Common myeloid progenitor, CD34-positive (primary cell): Measurements from ENCODE around the gene TMEM212.
A peak's percentile ranks its signal among the peaks of the same experiment; 100 is the strongest.

Source experiments
- CTCF ChIA-PET: fragments of 350-600 bp; sonication (Branson Sonifier 250); formaldehyde crosslinking; loops from one replicate; lab custom pipeline; 2021; ENCODE audit warnings: antibody characterized with exemption; lab: Charles Lee
- POLR2A ChIA-PET: fragments of 350-600 bp; sonication (Branson Sonifier 250); formaldehyde crosslinking; loops from one replicate; lab custom pipeline; 2021; ENCODE audit warnings: antibody characterized with exemption; lab: Charles Lee
- DNase-seq, 3 donors: peaks; one replicate each; pipeline versions ENCODE4 v3.0.0 to v3.0.0-alpha.2; 2013
- H3K27ac ChIP-seq, 2 experiments: 1 replicate in 1 of 2; 2 replicates in 1 of 2; pipeline ENCODE4 v1.7.0; 2013; ENCODE audit warnings: inconsistent platforms in 2 of 2, low read length in 2 of 2, mild to moderate bottlenecking in 2 of 2, low read depth in 1 of 2, moderate library complexity in 1 of 2; ENCODE audit not compliant: severe bottlenecking in 2 of 2, insufficient read depth in 1 of 2, poor library complexity in 1 of 2
- H3K27me3 ChIP-seq, 5 experiments: replicated peaks in 2 of 5; 1 replicate in 3 of 5; 2 replicates in 2 of 5; pipeline versions ENCODE4 v1.6.1 to v1.7.0; 2013; ENCODE audit warnings: low read length in 4 of 5, mild to moderate bottlenecking in 2 of 5, moderate library complexity in 2 of 5, inconsistent platforms in 1 of 5; ENCODE audit not compliant: insufficient read depth in 5 of 5, control insufficient read depth in 4 of 5
- H3K36me3 ChIP-seq, 4 experiments: 1 replicate in 2 of 4; 2 replicates in 2 of 4; pipeline versions ENCODE4 v1.6.1 to v1.7.0; 2013; ENCODE audit warnings: low read length in 3 of 4, control low read depth in 1 of 4, mild to moderate bottlenecking in 1 of 4; ENCODE audit not compliant: control insufficient read depth in 4 of 4, insufficient read depth in 4 of 4
- H3K4me1 ChIP-seq, 4 experiments: 1 replicate in 3 of 4; 2 replicates in 1 of 4; pipeline versions ENCODE4 v1.6.1 to v1.7.1; 2013; ENCODE audit warnings: low read length in 3 of 4, mild to moderate bottlenecking in 3 of 4, control low read depth in 1 of 4, inconsistent platforms in 1 of 4, moderate library complexity in 1 of 4; ENCODE audit not compliant: control insufficient read depth in 4 of 4, insufficient read depth in 4 of 4; ENCODE audit errors: control extremely low read depth in 1 of 4
- H3K4me3 ChIP-seq, 7 experiments: 1 replicate in 4 of 7; 2 replicates in 3 of 7; pipeline versions ENCODE4 v1.5.1 to v1.7.0; 2013; ENCODE audit warnings: mild to moderate bottlenecking in 7 of 7, low read length in 6 of 7, moderate library complexity in 6 of 7, inconsistent platforms in 2 of 7, low read depth in 2 of 7, control low read depth in 1 of 7; ENCODE audit not compliant: insufficient read depth in 4 of 7, control insufficient read depth in 1 of 7; ENCODE audit errors: extremely low read depth in 1 of 7
- H3K9me3 ChIP-seq, 5 experiments: 1 replicate in 4 of 5; 2 replicates in 1 of 5; pipeline versions ENCODE4 v1.6.1 to v1.7.1; 2013; ENCODE audit warnings: low read length in 4 of 5, mild to moderate bottlenecking in 2 of 5, inconsistent platforms in 1 of 5, low read depth in 1 of 5, moderate library complexity in 1 of 5; ENCODE audit not compliant: control insufficient read depth in 4 of 5, insufficient read depth in 2 of 5; ENCODE audit errors: control extremely low read depth in 1 of 5
- WGBS: methylation state at CpG from one replicate; pipeline ENCODE4 v1.1.5; 2013; ENCODE audit not compliant: insufficient coverage; 5-methylcytosine and 5-hydroxymethylcytosine counted together

The TMEM212 gene

GRCh38 chr3:171832989-171833388 is 10.2 kb upstream of the TMEM212 start:
- Histone ChIP-seq H3K9me3 (no peaks in the 10 kb centered on the region), H3K27me3 (no peaks in the 10 kb centered on the region), H3K36me3 (no peaks in the 10 kb centered on the region), H3K4me3 (no peak overlapping the region), H3K4me1 (peaks cover 0 to 27% (median 3%) of the 10 kb centered on the region in 4 experiments), H3K27ac (no peak overlapping the region)
- DNase-seq = no peak
- ChIA-PET CTCF (interaction anchor here (0.6 to 2.1 kb wide), 5 partner anchors 27 to 782 kb away, joined by 3 to 7 read pairs (median 3); no protein-coding TSS in a partner anchor), POLR2A (interaction anchor here (0.7 kb wide), 1 partner anchor 48 kb away, joined by 3 read pairs; no protein-coding TSS in a partner anchor)
- no CpG with 5 or more reads among the region's 5 CpGs for WGBS

DNA sequence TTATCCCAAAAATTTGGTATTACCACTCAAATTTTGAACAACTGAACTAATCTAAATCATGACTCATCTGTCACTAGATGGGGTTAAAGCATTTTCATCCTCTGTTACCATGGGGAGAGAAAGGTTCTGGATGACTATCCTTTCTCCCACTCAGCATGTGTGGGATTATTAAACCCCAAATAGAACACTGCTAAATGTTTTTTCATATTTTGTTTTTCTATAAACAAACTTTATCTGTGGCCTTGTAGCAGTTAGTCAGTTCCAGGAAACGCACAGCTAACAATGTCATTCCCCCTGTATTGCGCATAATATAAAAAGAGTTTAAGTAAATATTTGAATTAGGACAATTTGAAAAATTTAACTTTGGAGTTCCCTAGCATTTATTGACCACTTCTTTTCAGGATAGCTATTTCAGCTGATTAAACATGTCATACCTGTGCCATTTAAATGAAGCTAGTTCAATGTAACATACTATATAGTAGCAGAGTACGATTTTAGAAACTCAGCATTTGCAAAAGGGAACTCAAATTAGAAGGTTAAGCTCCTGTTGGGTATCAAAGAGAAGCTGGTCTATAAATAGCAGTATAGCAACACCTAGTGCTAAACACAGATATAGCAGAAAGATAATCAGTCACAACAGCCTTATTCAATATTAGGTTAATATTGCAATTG is 9.2 kb upstream of the TMEM212 start:
- WGBS = no CpG with 5 or more reads among the region's 3 CpGs
- Histone ChIP-seq H3K9me3 (no peaks in the 10 kb centered on the region), H3K4me1 (peaks cover 0 to 29% (median 6%) of the 10 kb centered on the region in 4 experiments), H3K27ac (no peak overlapping the region), H3K36me3 (no peaks in the 10 kb centered on the region), H3K27me3 (no peaks in the 10 kb centered on the region), H3K4me3 (no peak overlapping the region)
- ChIA-PET POLR2A (no interaction called here), CTCF (interaction anchor here (0.9 to 2.3 kb wide), 17 partner anchors 10 to 872 kb away, joined by 3 to 9 read pairs (median 3); partner anchors contain the start of gene PLD1)
- peak; percentile 38 to 65 (median 59) for DNase-seq

- Histone ChIP-seq H3K4me3 (no peak overlapping the region), H3K27me3 (no peaks in the 10 kb centered on the region), H3K27ac (no peak overlapping the region), H3K36me3 (no peaks in the 10 kb centered on the region), H3K9me3 (no peaks in the 10 kb centered on the region), H3K4me1 (peaks cover 0 to 25% (median 5%) of the 10 kb centered on the region in 4 experiments)
- 100% methylated on average over 3 of the region's 5 CpGs for WGBS
- no peak for DNase-seq
- ChIA-PET POLR2A (no interaction called here), CTCF (interaction anchor here (0.9 to 2.3 kb wide), 14 partner anchors 10 to 873 kb away, joined by 3 to 9 read pairs (median 4); partner anchors contain the start of gene PLD1)
Measured at GRCh38 chr3:171834461-171834801, 8.7 kb upstream of the TMEM212 start.

DNA sequence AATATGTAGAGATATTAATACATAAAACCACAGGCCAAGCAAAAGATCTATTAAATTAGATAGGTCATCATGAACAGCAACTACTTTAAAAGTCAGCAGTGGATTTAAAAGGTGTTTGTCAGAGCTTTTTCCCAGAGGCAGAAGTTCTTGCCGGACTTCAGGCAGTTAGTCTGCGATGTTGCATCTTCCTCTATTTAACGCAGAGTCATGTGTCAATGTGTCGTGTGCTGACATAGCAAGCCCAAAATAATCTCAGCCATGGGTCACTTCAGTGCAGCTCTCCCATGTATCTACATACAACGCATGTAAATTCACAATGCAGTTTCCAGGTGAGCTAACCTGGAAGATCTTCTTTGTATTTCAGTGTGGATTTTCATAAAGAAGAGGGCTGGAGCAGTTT is 8.0 kb upstream of the TMEM212 start:
- H3K27ac ChIP-seq = no peak overlapping the region
- H3K27me3 ChIP-seq = no peaks in the 10 kb centered on the region
- H3K36me3 ChIP-seq = no peaks in the 10 kb centered on the region
- H3K9me3 ChIP-seq = no peaks in the 10 kb centered on the region
- POLR2A ChIA-PET = interaction anchor here (0.6 kb wide), 1 partner anchor 17 kb away, joined by 3 read pairs; no protein-coding TSS in a partner anchor
- peak in 2 of 3 donors; percentile 44 to 57 for DNase-seq
- peaks cover 0 to 18% (median 2%) of the 10 kb centered on the region in 4 experiments for H3K4me1 ChIP-seq
- CTCF ChIA-PET = interaction anchor here (0.8 to 2.3 kb wide), 7 partner anchors 25 to 873 kb away, joined by 3 to 9 read pairs (median 6); partner anchors contain the start of gene PLD1
- H3K4me3 ChIP-seq = no peak overlapping the region
- WGBS = 88% methylated on average over 5 of the region's 5 CpGs

- CTCF ChIA-PET = interaction anchor here (0.8 to 2.3 kb wide), 5 partner anchors 26 to 221 kb away, joined by 3 to 9 read pairs (median 4); partner anchors contain the start of gene PLD1
- Histone ChIP-seq H3K4me3 (no peak overlapping the region), H3K4me1 (peaks cover 0 to 18% (median 2%) of the 10 kb centered on the region in 4 experiments), H3K27me3 (no peaks in the 10 kb centered on the region), H3K27ac (no peak overlapping the region), H3K36me3 (no peaks in the 10 kb centered on the region), H3K9me3 (no peaks in the 10 kb centered on the region)
- POLR2A ChIA-PET = interaction anchor here (0.6 kb wide), 1 partner anchor 18 kb away, joined by 3 read pairs; no protein-coding TSS in a partner anchor
- DNase-seq = no peak
- WGBS = 96% methylated on average over 2 of the region's 2 CpGs
Measured at GRCh38 chr3:171835613-171836012, 7.5 kb upstream of the TMEM212 start.

DNA sequence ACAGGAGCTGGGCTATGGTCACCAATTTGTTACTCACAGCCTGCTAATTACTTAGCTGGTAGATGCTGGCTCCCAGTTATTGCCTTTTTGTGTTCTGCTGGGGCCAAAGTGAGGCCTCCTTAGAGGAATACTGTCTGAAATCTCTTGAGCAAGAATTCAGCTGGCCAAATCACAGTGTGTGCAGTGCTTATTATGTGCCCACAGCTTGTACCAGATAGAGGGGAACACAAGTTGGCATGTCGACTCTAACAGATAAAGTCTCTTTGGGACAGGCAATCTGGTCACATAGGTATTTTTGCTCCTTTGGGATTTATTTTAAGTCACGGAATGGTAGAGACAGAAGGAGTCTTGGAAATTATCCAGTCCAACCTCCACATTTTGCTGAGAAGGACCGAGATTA is 6.3 kb upstream of the TMEM212 start:
- 100% methylated on average over 2 of the region's 3 CpGs for WGBS
- CTCF ChIA-PET = no interaction called here

DNA sequence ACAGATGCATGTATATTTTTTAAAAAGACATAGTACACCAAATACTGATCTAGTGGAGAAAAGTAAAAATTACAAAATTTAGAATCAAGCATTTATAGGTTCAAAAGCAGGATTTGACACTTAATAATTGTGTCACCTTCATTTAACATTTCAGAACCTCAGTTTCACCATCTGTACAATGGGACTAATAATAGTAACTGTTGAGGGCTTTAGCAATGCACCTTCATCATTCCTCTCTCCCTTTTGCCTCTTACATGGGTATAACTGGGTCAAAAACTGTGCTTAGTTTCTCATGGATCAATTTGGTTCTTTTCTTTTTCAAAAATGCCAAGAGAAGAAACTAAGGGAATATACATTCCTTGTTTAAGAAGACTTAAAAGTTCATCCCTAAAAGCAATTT is 5.5 kb upstream of the TMEM212 start:
- Histone ChIP-seq H3K27me3 (no peaks in the 10 kb centered on the region), H3K9me3 (no peaks in the 10 kb centered on the region), H3K4me3 (no peak overlapping the region), H3K27ac (no peak overlapping the region), H3K4me1 (peaks cover 0 to 20% (median 5%) of the 10 kb centered on the region in 4 experiments), H3K36me3 (no peaks in the 10 kb centered on the region)
- POLR2A ChIA-PET = no interaction called here
- DNase-seq = no peak
- CTCF ChIA-PET = no interaction called here

More for the DNA sequence above, 6.3 kb upstream of the TMEM212 start:
- Histone ChIP-seq H3K36me3 (no peaks in the 10 kb centered on the region), H3K27me3 (no peaks in the 10 kb centered on the region), H3K27ac (no peak overlapping the region), H3K4me3 (no peak overlapping the region), H3K4me1 (peaks cover 0 to 20% (median 5%) of the 10 kb centered on the region in 4 experiments), H3K9me3 (no peaks in the 10 kb centered on the region)
- POLR2A ChIA-PET = no interaction called here
- no peak for DNase-seq
